GM19395 (cell line): Measurements from ENCODE around the gene ANKRD40CL.
"Not testable (repeated sequence)": the region's sequence is repeated elsewhere in the genome, so short reads cannot be mapped to it uniquely, and the experiment has no call there.

ENCODE experiments used
- ATAC-seq: cut with Tn5 transposase; IDR thresholded peaks from one replicate; pipeline ENCODE4 v1.9.1; 2021; ENCODE audit warnings: mild to moderate bottlenecking, moderate library complexity; ENCODE audit not compliant: unreplicated experiment

The ANKRD40CL gene

GRCh38 chr17:50763716-50764475 is 3.4 kb downstream of the ANKRD40CL start:
- no peak for ATAC-seq

DNA sequence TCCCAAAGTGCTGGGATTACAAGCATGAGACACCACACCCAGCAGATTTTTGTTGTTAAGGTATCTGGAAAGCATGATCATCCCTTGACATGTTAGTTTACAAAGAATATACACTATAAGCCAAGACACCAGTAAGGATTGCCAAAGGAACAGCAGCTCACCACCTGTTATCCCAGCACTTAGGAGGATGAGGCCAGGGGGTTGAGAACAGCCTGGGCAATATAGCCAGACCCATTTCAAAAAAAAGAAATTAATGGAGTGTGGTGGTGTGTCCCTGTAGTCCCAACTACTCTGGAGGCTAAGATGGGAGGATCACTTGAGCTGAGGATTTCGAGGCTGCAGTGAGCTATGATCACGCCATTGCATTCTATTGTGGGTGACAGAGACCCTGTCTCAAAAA is 5.1 kb downstream of the ANKRD40CL start:
- no peak for ATAC-seq

DNA sequence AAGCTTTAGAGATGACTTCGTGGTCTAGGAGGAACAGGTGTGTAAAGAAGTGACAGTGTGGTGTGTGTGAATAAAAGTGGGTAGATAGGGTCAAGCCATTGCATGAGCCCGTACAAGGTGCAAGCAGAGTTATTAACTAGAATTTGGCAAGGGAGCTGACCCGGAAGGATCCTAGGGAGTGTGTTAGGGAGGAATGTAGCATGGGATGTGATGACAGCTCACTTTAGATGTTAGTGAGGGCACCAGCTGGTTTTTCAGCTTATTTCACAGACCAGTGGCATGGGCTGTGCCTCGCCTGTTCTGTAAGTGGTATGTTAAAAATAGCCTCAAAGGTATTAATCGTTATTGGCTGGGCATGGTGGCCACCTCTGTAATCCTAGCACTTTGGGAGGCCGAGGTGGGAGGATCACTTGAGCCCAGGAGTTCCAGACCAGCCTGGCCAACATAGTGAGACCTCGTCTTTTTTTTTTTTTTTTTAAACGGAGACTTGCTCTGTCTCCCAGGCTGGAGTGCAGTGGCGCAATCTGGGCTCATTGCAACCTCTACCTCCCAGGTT is 8.3 kb downstream of the ANKRD40CL start:
- no peak for ATAC-seq

GRCh38 chr17:50758524-50758923 is 8.8 kb downstream of the ANKRD40CL start:
- ATAC-seq: no peak

GRCh38 chr17:50754521-50754920 is 12.8 kb downstream of the ANKRD40CL start:
- no peak for ATAC-seq

GRCh38 chr17:50749245-50749644 is 18.1 kb downstream of the ANKRD40CL start:
- no peak for ATAC-seq

DNA sequence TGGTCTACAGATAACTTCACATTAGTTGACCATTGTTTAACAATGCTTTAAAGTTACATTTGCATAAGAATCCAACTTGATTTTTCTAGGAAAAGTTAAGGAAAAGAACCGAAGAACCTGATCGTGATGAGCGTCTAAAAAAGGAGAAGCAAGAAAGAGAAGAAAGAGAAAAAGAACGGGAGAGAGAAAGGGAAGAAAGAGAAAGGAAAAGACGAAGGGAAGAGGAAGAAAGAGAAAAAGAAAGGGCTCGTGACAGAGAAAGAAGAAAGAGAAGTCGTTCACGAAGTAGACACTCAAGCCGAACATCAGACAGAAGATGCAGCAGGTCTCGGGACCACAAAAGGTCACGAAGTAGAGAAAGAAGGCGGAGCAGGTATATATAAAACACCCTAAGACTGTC is 21.7 kb downstream of the ANKRD40CL start:
- no peak for ATAC-seq

DNA sequence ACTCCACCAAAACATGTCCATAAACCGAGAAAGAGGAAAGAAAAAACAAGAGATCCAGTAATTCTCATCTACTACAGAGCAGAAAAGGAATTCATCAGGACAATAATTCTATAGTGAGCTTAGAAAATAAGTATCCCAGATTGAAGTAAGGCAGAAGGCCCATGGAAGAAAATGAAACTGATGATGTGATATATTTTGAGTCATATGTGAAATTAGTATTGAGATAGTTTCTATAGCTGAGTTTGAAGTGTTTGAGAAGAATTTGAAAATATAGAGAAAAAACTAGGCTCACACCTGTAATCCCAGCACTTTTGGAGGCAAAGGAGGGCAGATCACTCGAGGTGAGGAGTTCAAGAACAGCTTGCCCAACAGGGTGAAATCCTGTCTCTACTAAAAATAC is 28.2 kb downstream of the ANKRD40CL start:
- ATAC-seq: no peak

DNA sequence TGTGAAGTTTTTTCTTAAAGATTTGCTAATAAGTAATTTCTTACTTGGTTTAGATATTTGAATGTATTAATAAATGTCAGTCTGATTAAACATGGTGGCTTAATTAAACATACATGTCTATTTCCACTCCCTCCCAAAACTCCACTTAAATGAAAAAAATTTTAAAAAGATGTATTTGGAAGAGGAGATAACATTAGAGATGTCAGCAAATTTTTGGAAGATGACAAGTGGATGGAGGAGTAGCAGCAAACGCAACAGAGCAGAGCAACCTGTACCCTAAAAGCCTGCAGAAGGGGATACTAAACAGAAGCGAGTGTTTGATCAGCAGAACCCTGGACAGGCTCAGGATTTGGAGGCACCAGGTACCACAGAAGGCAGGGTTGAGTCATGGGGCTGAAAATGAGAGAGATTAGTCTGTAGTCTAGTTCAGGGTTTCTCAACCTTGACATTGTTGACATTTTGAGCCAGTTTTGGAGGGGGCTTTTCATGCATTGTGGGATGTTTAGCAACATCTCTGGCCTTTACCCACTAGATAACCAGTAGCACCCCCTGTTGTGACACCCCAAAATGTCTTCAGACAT is 30.1 kb downstream of the ANKRD40CL start:
- ATAC-seq: no peak

DNA sequence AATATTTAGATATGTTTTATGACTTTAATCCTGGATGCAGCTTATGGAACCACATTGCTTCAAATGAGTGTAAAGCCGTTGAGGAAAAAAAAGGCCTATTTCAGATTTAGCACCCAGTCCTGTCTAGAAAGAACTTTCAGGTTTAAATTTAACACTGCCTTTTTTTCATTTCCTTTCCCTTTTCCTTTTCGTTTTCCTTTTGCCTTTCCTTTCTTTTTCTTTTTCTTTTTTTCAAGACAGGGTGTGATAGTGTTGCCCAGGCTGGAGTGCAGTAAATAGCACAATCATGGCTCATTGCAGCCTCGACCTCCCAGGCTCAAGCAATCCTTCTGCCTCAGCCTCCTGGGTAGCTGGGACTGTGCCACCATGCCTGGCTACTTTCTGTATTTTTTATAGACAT is 32.0 kb downstream of the ANKRD40CL start:
- no peak for ATAC-seq

DNA sequence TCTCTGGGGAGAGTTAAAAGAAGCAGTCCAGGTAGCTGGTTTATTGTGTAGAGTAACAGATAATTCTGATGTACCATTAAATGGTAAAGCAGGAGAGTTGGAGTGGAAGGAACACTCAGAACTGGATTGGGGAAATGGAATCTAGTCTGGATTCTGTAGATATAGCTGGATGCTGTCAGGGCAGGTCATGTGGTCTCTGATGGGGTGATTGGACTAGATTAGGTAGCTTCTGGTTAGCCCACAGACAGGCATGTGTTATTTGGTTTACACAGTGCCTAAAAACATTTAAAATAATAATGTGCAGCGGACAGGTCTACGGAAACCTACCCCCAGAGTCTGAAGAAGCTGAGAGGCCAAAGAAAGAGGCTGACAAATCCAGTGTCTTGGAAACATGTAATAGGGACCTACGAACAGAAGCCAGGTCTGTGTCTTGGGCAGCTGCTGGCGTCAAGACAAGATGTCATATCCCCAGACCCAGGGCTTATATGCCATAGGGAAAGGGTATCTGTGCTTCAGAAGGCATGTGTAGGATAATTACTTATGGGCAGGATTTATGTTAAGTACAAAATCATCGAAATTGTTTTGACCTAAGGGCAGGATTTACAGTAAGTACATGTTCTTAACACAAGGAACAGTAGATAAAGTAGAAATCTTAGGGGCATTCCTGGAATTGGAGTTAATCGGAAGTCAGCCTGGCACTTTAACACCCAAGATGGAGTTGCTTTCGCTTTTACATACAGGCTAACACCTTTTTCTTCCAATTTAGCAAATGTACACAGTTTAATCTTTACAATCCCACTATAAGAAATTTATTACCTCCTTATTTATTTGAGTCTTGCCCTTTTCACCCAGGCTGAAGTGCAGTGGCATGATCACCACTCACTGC is 35.5 kb downstream of the ANKRD40CL start:
- ATAC-seq: no peak

- no peak for ATAC-seq
Observed at GRCh38 chr17:50728881-50729765, 38.2 kb downstream of the ANKRD40CL start.

GRCh38 chr17:50728112-50728429 is 39.2 kb downstream of the ANKRD40CL start:
- ATAC-seq: no peak

- no peak for ATAC-seq
Observed at GRCh38 chr17:50725769-50726655, 41.3 kb downstream of the ANKRD40CL start.

DNA sequence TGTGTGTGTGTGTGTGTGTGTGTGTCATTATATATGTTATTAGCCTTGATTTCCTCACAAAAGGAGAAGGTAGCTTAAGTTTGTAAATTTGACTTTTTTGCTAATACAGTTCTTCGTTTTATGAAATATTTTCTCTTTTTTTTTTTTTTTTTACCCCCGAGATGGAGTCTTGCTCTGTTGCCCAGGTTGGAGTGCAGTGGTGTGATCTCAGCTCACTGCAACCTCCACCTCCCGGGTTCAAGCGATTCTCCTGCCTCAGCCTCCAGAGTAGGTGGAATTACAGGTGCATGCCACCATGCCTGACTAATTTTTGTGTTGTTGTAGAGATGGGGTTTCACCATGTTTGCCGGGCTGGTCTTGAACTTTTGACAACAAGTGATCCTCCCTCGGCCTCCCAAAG is 42.7 kb downstream of the ANKRD40CL start:
- ATAC-seq: not testable (repeated sequence)

DNA sequence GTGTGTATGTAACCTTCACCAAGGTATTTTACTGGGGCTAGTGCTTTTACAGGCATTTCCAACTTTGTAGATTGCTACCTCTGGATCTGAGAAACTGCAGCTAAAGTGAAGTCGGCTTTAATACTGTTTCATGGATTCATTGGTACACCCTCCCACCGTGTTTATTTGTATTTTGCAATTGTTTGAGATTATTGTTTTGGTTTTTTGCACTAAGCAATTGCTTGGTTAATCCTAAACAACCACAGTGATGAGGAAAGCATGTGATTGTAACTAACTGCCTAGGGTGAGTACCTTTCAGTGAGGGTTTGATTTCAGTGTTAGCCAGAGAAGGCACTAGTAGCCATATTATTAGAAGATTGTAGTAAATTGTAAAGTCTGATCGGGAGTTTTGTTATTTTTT is 44.6 kb downstream of the ANKRD40CL start:
- no peak for ATAC-seq

GRCh38 chr17:50721194-50722010 is 45.9 kb downstream of the ANKRD40CL start:
- ATAC-seq: no peak

GRCh38 chr17:50719924-50720794 is 47.2 kb downstream of the ANKRD40CL start:
- ATAC-seq: no peak
